Central memory CD8-positive, alpha-beta T cell (primary cell): ENCODE measurements around the gene SAMD9.
A peak's percentile ranks its signal among the peaks of the same experiment; 100 is the strongest.
"Not testable (repeated sequence)": the region's sequence is repeated elsewhere in the genome, so short reads cannot be mapped to it uniquely, and the experiment has no call there.

Source experiments
- ATAC-seq: fragments of 150-1000 bp; cut with Tn5 transposase; replicated peaks from 2 replicates; pipeline ENCODE4 v1.10.0; 2022; ENCODE audit warnings: mild to moderate bottlenecking, moderate FRiP score, moderate number of reproducible peaks; ENCODE audit not compliant: poor library complexity, severe bottlenecking; ENCODE audit errors: extremely low read depth
- DNase-seq, 2 donors: peaks; one replicate each; pipeline ENCODE4 v3.0.0; 2021; ENCODE audit warnings: low spot score in 2 of 2
- H3K27ac Mint-ChIP-seq: one replicate; pipeline ENCODE4 v1.8.0; 2022; ENCODE audit warnings: low read depth, mild to moderate bottlenecking, moderate library complexity, mixed read lengths
- H3K27me3 Mint-ChIP-seq: one replicate; pipeline ENCODE4 v1.8.0; 2022; ENCODE audit warnings: mixed read lengths
- H3K36me3 Mint-ChIP-seq: one replicate; pipeline ENCODE4 v1.8.0; 2022; ENCODE audit warnings: mild to moderate bottlenecking, moderate library complexity, mixed read lengths; ENCODE audit not compliant: insufficient read depth
- H3K4me1 Mint-ChIP-seq: one replicate; pipeline ENCODE4 v1.8.0; 2022; ENCODE audit warnings: mixed read lengths
- H3K4me3 Mint-ChIP-seq: one replicate; pipeline ENCODE4 v1.8.0; 2022; ENCODE audit warnings: mild to moderate bottlenecking, moderate library complexity, mixed read lengths
- H3K9me3 Mint-ChIP-seq: one replicate; pipeline ENCODE4 v1.8.0; 2022; ENCODE audit warnings: mixed read lengths

The SAMD9 gene

GRCh38 chr7:93146036-93146435 is 28.3 kb upstream of the SAMD9 start:
- no peak for DNase-seq
- peaks cover 36% of the 10 kb centered on the region for H3K4me1 Mint-ChIP-seq
- peaks cover 6% of the 10 kb centered on the region for H3K9me3 Mint-ChIP-seq
- peak overlapping the region; percentile 85 for H3K4me3 Mint-ChIP-seq
- no peak for ATAC-seq
- peak overlapping the region; percentile 81 for H3K27ac Mint-ChIP-seq
- H3K27me3 Mint-ChIP-seq: no peaks in the 10 kb centered on the region
- peaks cover 17% of the 10 kb centered on the region for H3K36me3 Mint-ChIP-seq

GRCh38 chr7:93145354-93145753 is 27.6 kb upstream of the SAMD9 start:
- DNase-seq (no peak), ATAC-seq (no peak)
- Mint-ChIP-seq H3K4me3 (no peak overlapping the region), H3K36me3 (peaks cover 17% of the 10 kb centered on the region), H3K27me3 (no peaks in the 10 kb centered on the region), H3K27ac (no peak overlapping the region), H3K4me1 (peaks cover 36% of the 10 kb centered on the region), H3K9me3 (peaks cover 6% of the 10 kb centered on the region)

GRCh38 chr7:93142127-93142526 is 24.3 kb upstream of the SAMD9 start:
- ATAC-seq (no peak), DNase-seq (no peak)
- Mint-ChIP-seq H3K4me1 (peaks cover 22% of the 10 kb centered on the region), H3K27ac (no peak overlapping the region), H3K36me3 (peaks cover 25% of the 10 kb centered on the region), H3K4me3 (no peak overlapping the region), H3K9me3 (peaks cover 5% of the 10 kb centered on the region), H3K27me3 (no peaks in the 10 kb centered on the region)

GRCh38 chr7:93140582-93141191 is 22.9 kb upstream of the SAMD9 start:
- H3K4me1 Mint-ChIP-seq: peaks cover 7% of the 10 kb centered on the region
- no peak for ATAC-seq
- H3K4me3 Mint-ChIP-seq: no peak overlapping the region

GRCh38 chr7:93138576-93138975 is 20.8 kb upstream of the SAMD9 start:
- H3K4me3 Mint-ChIP-seq: no peak overlapping the region
- DNase-seq: no peak
- no peak overlapping the region for H3K27ac Mint-ChIP-seq
- H3K36me3 Mint-ChIP-seq: peaks cover 33% of the 10 kb centered on the region
- H3K4me1 Mint-ChIP-seq: peaks cover 5% of the 10 kb centered on the region
- ATAC-seq: no peak
- H3K9me3 Mint-ChIP-seq: peaks cover 16% of the 10 kb centered on the region
- no peaks in the 10 kb centered on the region for H3K27me3 Mint-ChIP-seq

More at GRCh38 chr7:93140582-93141191, 22.9 kb upstream of the SAMD9 start:
- Mint-ChIP-seq H3K9me3 (peaks cover 6% of the 10 kb centered on the region), H3K27me3 (no peaks in the 10 kb centered on the region), H3K27ac (no peak overlapping the region), H3K36me3 (peaks cover 30% of the 10 kb centered on the region)
- no peak for DNase-seq

- Mint-ChIP-seq H3K36me3 (peaks cover 23% of the 10 kb centered on the region), H3K4me1 (no peaks in the 10 kb centered on the region), H3K27me3 (no peaks in the 10 kb centered on the region), H3K9me3 (peaks cover 25% of the 10 kb centered on the region), H3K4me3 (no peak overlapping the region), H3K27ac (no peak overlapping the region)
- ATAC-seq: no peak
- DNase-seq: no peak
Measured at GRCh38 chr7:93133005-93133404, 15.2 kb upstream of the SAMD9 start.

GRCh38 chr7:93132216-93132615 is 14.4 kb upstream of the SAMD9 start:
- no peak for DNase-seq
- Mint-ChIP-seq H3K36me3 (peaks cover 19% of the 10 kb centered on the region), H3K4me1 (no peaks in the 10 kb centered on the region), H3K27ac (no peak overlapping the region), H3K27me3 (no peaks in the 10 kb centered on the region), H3K9me3 (peaks cover 24% of the 10 kb centered on the region), H3K4me3 (no peak overlapping the region)
- ATAC-seq: no peak

GRCh38 chr7:93126954-93127353 is 9.2 kb upstream of the SAMD9 start:
- not testable (repeated sequence) for H3K4me3 Mint-ChIP-seq, H3K27ac Mint-ChIP-seq, ATAC-seq, H3K36me3 Mint-ChIP-seq, H3K27me3 Mint-ChIP-seq, DNase-seq, H3K4me1 Mint-ChIP-seq
- peaks cover 23% of the 10 kb centered on the region for H3K9me3 Mint-ChIP-seq

- not testable (repeated sequence) for DNase-seq, H3K4me1 Mint-ChIP-seq, H3K27ac Mint-ChIP-seq, H3K27me3 Mint-ChIP-seq, H3K4me3 Mint-ChIP-seq, ATAC-seq, H3K36me3 Mint-ChIP-seq
- H3K9me3 Mint-ChIP-seq: peaks cover 16% of the 10 kb centered on the region
Measured at GRCh38 chr7:93123532-93123931, 5.8 kb upstream of the SAMD9 start.

- Mint-ChIP-seq H3K4me3 (no peak overlapping the region), H3K27me3 (no peaks in the 10 kb centered on the region), H3K36me3 (peaks cover 5% of the 10 kb centered on the region), H3K9me3 (peaks cover 16% of the 10 kb centered on the region), H3K4me1 (peaks cover 23% of the 10 kb centered on the region), H3K27ac (peak overlapping the region; percentile 8)
- DNase-seq (no peak), ATAC-seq (no peak)
Measured at GRCh38 chr7:93120592-93121549, 3.1 kb upstream of the SAMD9 start.

- no peak for DNase-seq
- H3K36me3 Mint-ChIP-seq: peaks cover 8% of the 10 kb centered on the region
- peaks cover 15% of the 10 kb centered on the region for H3K9me3 Mint-ChIP-seq
Measured at GRCh38 chr7:93119191-93119905, 1.6 kb upstream of the SAMD9 start.

GRCh38 chr7:93117327-93117726 is 452 bp downstream of the SAMD9 start:
- Mint-ChIP-seq H3K27ac (peak overlapping the region; percentile 95), H3K4me1 (peaks cover 53% of the 10 kb centered on the region), H3K36me3 (peaks cover 20% of the 10 kb centered on the region), H3K4me3 (peak overlapping the region; percentile 84), H3K27me3 (no peaks in the 10 kb centered on the region), H3K9me3 (peaks cover 11% of the 10 kb centered on the region)
- ATAC-seq (no peak), DNase-seq (no peak)

More at GRCh38 chr7:93119191-93119905, 1.6 kb upstream of the SAMD9 start:
- peaks cover 38% of the 10 kb centered on the region for H3K4me1 Mint-ChIP-seq
- no peak for ATAC-seq
- peak overlapping the region; percentile 8 for H3K27ac Mint-ChIP-seq
- no peaks in the 10 kb centered on the region for H3K27me3 Mint-ChIP-seq
- H3K4me3 Mint-ChIP-seq: no peak overlapping the region
